H9 (cell line): ENCODE results near the gene CDH23. TPM values are rescaled to one million over a fixed set of nuclear protein-coding genes. Genes with fewer than 3 reads are reported as not detected.

Source experiments
- DNase-seq: peaks from one replicate; pipeline ENCODE4 v3.0.0-alpha.2; 2017
- H2AFZ ChIP-seq: one replicate; pipeline ENCODE4 v1.6.1; 2013; ENCODE audit warnings: mild to moderate bottlenecking, low read length, control low read depth, moderate library complexity
- H2AK5ac ChIP-seq: 2 replicates; pipeline ENCODE4 v1.6.1; 2013; ENCODE audit warnings: low read length, control low read depth, mixed read lengths; ENCODE audit not compliant: insufficient read length
- H2BK120ac ChIP-seq: one replicate; pipeline ENCODE4 v1.6.1; 2013; ENCODE audit warnings: low read depth, mild to moderate bottlenecking, low read length, control low read depth, inconsistent platforms; ENCODE audit not compliant: poor library complexity, severe bottlenecking
- H2BK12ac ChIP-seq: 2 replicates; pipeline ENCODE4 v1.6.1; 2013; ENCODE audit warnings: low read length, control low read depth, mixed read lengths, low read depth; ENCODE audit not compliant: insufficient read length
- H2BK15ac ChIP-seq: 2 replicates; pipeline ENCODE4 v1.6.1; 2013; ENCODE audit warnings: low read depth, low read length, control low read depth
- H2BK20ac ChIP-seq: one replicate; pipeline ENCODE4 v1.6.1; 2013; ENCODE audit warnings: low read depth, mild to moderate bottlenecking, low read length, control low read depth, inconsistent platforms; ENCODE audit not compliant: poor library complexity, severe bottlenecking
- H2BK5ac ChIP-seq: 2 replicates; pipeline ENCODE4 v1.6.1; 2013; ENCODE audit warnings: low read length, control low read depth, mixed read lengths; ENCODE audit not compliant: insufficient read length
- H3K14ac ChIP-seq: 2 replicates; pipeline ENCODE4 v1.6.1; 2013; ENCODE audit warnings: low read length, control low read depth; ENCODE audit not compliant: insufficient read depth
- H3K18ac ChIP-seq: 2 replicates; pipeline ENCODE4 v1.6.1; 2013; ENCODE audit warnings: low read depth, mild to moderate bottlenecking, mixed read lengths, low read length, control low read depth; ENCODE audit not compliant: insufficient read length
- H3K23ac ChIP-seq: 2 replicates; pipeline ENCODE4 v1.6.1; 2013; ENCODE audit warnings: low read length, control low read depth, mixed read lengths, low read depth; ENCODE audit not compliant: insufficient read length
- H3K23me2 ChIP-seq: 2 replicates; pipeline ENCODE4 v1.6.1; 2013; ENCODE audit warnings: low read depth, mild to moderate bottlenecking, mixed read lengths, low read length, control low read depth; ENCODE audit not compliant: insufficient read length, poor library complexity, severe bottlenecking
- H3K27ac ChIP-seq: 2 replicates; pipeline ENCODE4 v1.5.1; 2013; ENCODE audit warnings: low read length, control low read depth, mixed read lengths, low read depth; ENCODE audit not compliant: insufficient read length
- H3K27me3 ChIP-seq: 2 replicates; pipeline ENCODE4 v1.6.1; 2013; ENCODE audit warnings: low read length, control low read depth, inconsistent platforms; ENCODE audit not compliant: insufficient read depth
- H3K4ac ChIP-seq: 2 replicates; pipeline ENCODE4 v1.6.1; 2013; ENCODE audit warnings: low read depth, mild to moderate bottlenecking, control low read depth, inconsistent platforms, low read length, moderate library complexity
- H3K4me1 ChIP-seq: 2 replicates; pipeline ENCODE4 v1.6.1; 2013; ENCODE audit warnings: low read length, control low read depth, inconsistent platforms; ENCODE audit not compliant: insufficient read depth
- H3K4me2 ChIP-seq: 2 replicates; pipeline ENCODE4 v1.6.1; 2013; ENCODE audit warnings: low read length, control low read depth, mixed read lengths; ENCODE audit not compliant: insufficient read length, insufficient read depth
- H3K56ac ChIP-seq: 2 replicates; pipeline ENCODE4 v1.6.1; 2013; ENCODE audit warnings: low read depth, mild to moderate bottlenecking, mixed read lengths, low read length, control low read depth; ENCODE audit not compliant: insufficient read length
- H3K79me1 ChIP-seq: 2 replicates; pipeline ENCODE4 v1.6.1; 2013; ENCODE audit warnings: low read depth, mild to moderate bottlenecking, moderate library complexity, low read length, control low read depth, inconsistent platforms; ENCODE audit not compliant: insufficient read depth, poor library complexity, severe bottlenecking
- H3K79me2 ChIP-seq: 2 replicates; pipeline ENCODE4 v1.6.1; 2013; ENCODE audit warnings: low read length, control low read depth, inconsistent platforms; ENCODE audit not compliant: insufficient read depth
- H3K9ac ChIP-seq: 2 replicates; pipeline ENCODE4 v1.6.1; 2013; ENCODE audit warnings: low read length, control low read depth, mixed read lengths; ENCODE audit not compliant: insufficient read length; ENCODE audit errors: extremely low read depth
- H3K9me3 ChIP-seq: one replicate; pipeline ENCODE4 v1.6.1; 2013; ENCODE audit warnings: low read depth, low read length, inconsistent platforms; ENCODE audit not compliant: control insufficient read depth
- H3T11ph ChIP-seq: one replicate; pipeline ENCODE4 v1.6.1; 2013; ENCODE audit warnings: mild to moderate bottlenecking, low read length, control low read depth, inconsistent platforms
- H4K20me1 ChIP-seq: one replicate; pipeline ENCODE4 v1.6.1; 2013; ENCODE audit not compliant: control insufficient read depth, insufficient read length, insufficient read depth
- H4K5ac ChIP-seq: 2 replicates; pipeline ENCODE4 v1.6.1; 2013; ENCODE audit warnings: low read depth, mild to moderate bottlenecking, mixed read lengths, low read length, control low read depth; ENCODE audit not compliant: insufficient read length
- H4K8ac ChIP-seq: replicated peaks from 2 replicates; pipeline ENCODE4 v1.6.1; 2013; ENCODE audit warnings: low read length, control low read depth, mixed read lengths, low read depth; ENCODE audit not compliant: insufficient read length
- H4K91ac ChIP-seq: 2 replicates; pipeline ENCODE4 v1.6.1; 2013; ENCODE audit warnings: low read depth, mild to moderate bottlenecking, moderate library complexity, mixed read lengths, low read length, control low read depth; ENCODE audit not compliant: insufficient read length
- H3K27ac Mint-ChIP-seq, 3 experiments: 2 replicates in 2 of 3; 3 replicates in 1 of 3; pipeline ENCODE4 v1.8.0; 2020 to 2021; ENCODE audit warnings: mixed read lengths in 3 of 3, mild to moderate bottlenecking in 1 of 3, moderate library complexity in 1 of 3
- H3K27me3 Mint-ChIP-seq: 2 replicates; pipeline ENCODE4 v1.8.0; 2021; ENCODE audit warnings: low read depth, mild to moderate bottlenecking, moderate library complexity, mixed read lengths
- H3K36me3 Mint-ChIP-seq, 3 experiments: 2 replicates in 2 of 3; 3 replicates in 1 of 3; pipeline ENCODE4 v1.8.0; 2020 to 2021; ENCODE audit warnings: low read depth in 3 of 3, mixed read lengths in 3 of 3; ENCODE audit not compliant: insufficient read depth in 1 of 3
- H3K4me1 Mint-ChIP-seq, 2 experiments: 2 replicates each; pipeline ENCODE4 v1.8.0; 2020; ENCODE audit warnings: mixed read lengths in 2 of 2
- H3K4me3 Mint-ChIP-seq, 2 experiments: 2 replicates in 1 of 2; 3 replicates in 1 of 2; pipeline ENCODE4 v1.8.0; 2020 to 2021; ENCODE audit warnings: mild to moderate bottlenecking in 2 of 2, mixed read lengths in 2 of 2, moderate library complexity in 1 of 2
- H3K9me3 Mint-ChIP-seq, 2 experiments: 2 replicates in 1 of 2; 3 replicates in 1 of 2; pipeline ENCODE4 v1.8.0; 2020; ENCODE audit warnings: mild to moderate bottlenecking in 2 of 2, mixed read lengths in 2 of 2, moderate library complexity in 1 of 2
- CTCF ChIP-seq: fragments of 200-600 bp; sonication (generic); conservative IDR thresholded peaks from 3 replicates; pipeline ENCODE4 v1.8.0; 2021; ENCODE audit warnings: antibody characterized with exemption, mild to moderate bottlenecking
- WGBS: extraction: QIAGEN DNeasy Blood & Tissue Kit; methylation state at CpG from one replicate; pipeline ENCODE4 v1.1.7; 2013; ENCODE audit warnings: missing lambda C conversion rate, low lambda C conversion rate, mixed read lengths; ENCODE audit not compliant: insufficient read length; ENCODE audit errors: extremely low coverage; 5-methylcytosine and 5-hydroxymethylcytosine counted together
- total RNA-seq: library from RNA; stranded (reverse); gene quantifications from 2 replicates; pipeline ENCODE4 v1.2.1, GENCODE V29; 2021

CDH23 gene
- total RNA-seq, 1 experiment from 2014 or later: 2.1 TPM

- H4K91ac ChIP-seq: no peak overlapping the region
- no peak overlapping the region; the same call in 1 of the 2 replicates for H3K14ac ChIP-seq
- no peak overlapping the region for H3K27ac ChIP-seq
- no peak overlapping the region for H4K5ac ChIP-seq
- H3K4me1 ChIP-seq: peaks cover 17% of the 10 kb centered on the region; the same call in 1 of the 2 replicates
- Mint-ChIP-seq H3K4me3 (no peak overlapping the region), H3K9me3 (peaks cover 5 to 6% of the 10 kb centered on the region in 2 experiments; a peak in 4 of 5 replicates), H3K27me3 (peaks cover 11% of the 10 kb centered on the region), H3K36me3 (peaks cover 0 to 11% (median 9%) of the 10 kb centered on the region in 3 experiments; a peak in 4 of 7 replicates), H3K4me1 (peaks cover 34 to 37% of the 10 kb centered on the region in 2 experiments), H3K27ac (no peak overlapping the region)
- H4K20me1 ChIP-seq: no peaks in the 10 kb centered on the region
- H2BK20ac ChIP-seq: no peak overlapping the region
- H2AFZ ChIP-seq: no peak overlapping the region
- H3T11ph ChIP-seq: no peak overlapping the region
- no peak overlapping the region for H4K8ac ChIP-seq
- H3K9ac ChIP-seq: no peak overlapping the region
- H3K79me2 ChIP-seq: no peaks in the 10 kb centered on the region
- H3K56ac ChIP-seq: no peak overlapping the region
- no peak for TF ChIP-seq CTCF
- no peaks in the 10 kb centered on the region for H3K9me3 ChIP-seq
- H3K23ac ChIP-seq: no peak overlapping the region
- H3K4ac ChIP-seq: no peak overlapping the region
- no peak overlapping the region for H2BK15ac ChIP-seq
- no peak overlapping the region for H2BK12ac ChIP-seq
- no peak overlapping the region for H2BK120ac ChIP-seq
- H3K4me2 ChIP-seq: no peak overlapping the region
- no peak overlapping the region for H2BK5ac ChIP-seq
- H3K79me1 ChIP-seq: no peaks in the 10 kb centered on the region
- DNase-seq: no peak
- no peak overlapping the region for H3K18ac ChIP-seq
- no CpG with 5 or more reads among the region's 8 CpGs for WGBS
- peaks cover 8% of the 10 kb centered on the region for H3K23me2 ChIP-seq
- H2AK5ac ChIP-seq: no peak overlapping the region
- no peaks in the 10 kb centered on the region for H3K27me3 ChIP-seq
Measured at GRCh38 chr10:71618598-71618997, 221.9 kb downstream of the CDH23 start.
